ENCODE results near the gene PVALEF. TPM values are rescaled to one million over a fixed set of nuclear protein-coding genes. Genes with fewer than 3 reads are reported as not detected.
A peak's percentile ranks its signal among the peaks of the same experiment; 100 is the strongest.

Gene PVALEF
- total and polyA plus RNA-seq, 2 of the 13 experiments (the other 11 are each of a cell fraction or from before 2014, with no cell fraction given) = 0.18 TPM

GRCh38 chr17:81130385-81131361 is 34.6 kb upstream of the PVALEF start (continued):
- TF ChIP-seq NCOR1 (IDR thresholded peaks at IDR 0.05; ENCODE audit: borderline replicate concordance, low read length) = no peak
- TF ChIP-seq ZKSCAN8 (CRISPR knock-in tag; IDR thresholded peaks at IDR 0.05; ENCODE audit: borderline replicate concordance) = no peak
- TF ChIP-seq ZNF800 (CRISPR knock-in tag; IDR thresholded peaks at IDR 0.05) = 0 out of 2 replicates have a peak, but pooled peaks have one; percentile 52
- no peak for TF ChIP-seq ZNF652 (CRISPR knock-in tag; IDR thresholded peaks at IDR 0.05; ENCODE audit: borderline replicate concordance, low read depth)
- TF ChIP-seq PHF20 (CRISPR knock-in tag; IDR thresholded peaks at IDR 0.05) = no peak
- TF ChIP-seq REXO4 (CRISPR knock-in tag; IDR thresholded peaks at IDR 0.05; ENCODE audit: borderline replicate concordance) = no peak
- no peak for TF ChIP-seq ZNF296 (CRISPR knock-in tag; conservative IDR thresholded peaks at IDR 0.05)
- no peak for TF ChIP-seq DNMT3B (CRISPR knock-in tag; conservative IDR thresholded peaks at IDR 0.05)
- TF ChIP-seq BRF2 (CRISPR knock-in tag; IDR thresholded peaks at IDR 0.05) = no peak
- no peak for TF ChIP-seq STAT5B (CRISPR knock-in tag; IDR thresholded peaks at IDR 0.05)
- TF ChIP-seq MATR3 (CRISPR knock-in tag; IDR thresholded peaks at IDR 0.05) = no peak
- TF ChIP-seq ZNF350 (CRISPR knock-in tag; IDR thresholded peaks at IDR 0.05; ENCODE audit: borderline replicate concordance, low read depth) = 0 out of 2 replicates have a peak, but pooled peaks have one; percentile 21
- no peak for TF ChIP-seq DMTF1 (CRISPR knock-in tag; IDR thresholded peaks at IDR 0.05)
- TF ChIP-seq NONO (IDR thresholded peaks at IDR 0.05) = no peak
- TF ChIP-seq NONO (CRISPR knock-in tag; conservative IDR thresholded peaks at IDR 0.05) = no peak; the same call in 1 of the 2 replicates
- TF ChIP-seq GABPA (IDR thresholded peaks at IDR 0.05; ENCODE audit: low read depth, low read length) = no peak
- no peak for TF ChIP-seq GABPA (CRISPR knock-in tag; IDR thresholded peaks at IDR 0.05; ENCODE audit: low read depth)
- TF ChIP-seq ZFP62 (CRISPR knock-in tag; IDR thresholded peaks at IDR 0.05) = no peak
- no peak for TF ChIP-seq TOE1 (CRISPR knock-in tag; IDR thresholded peaks at IDR 0.05)
- no peak for TF ChIP-seq ZNF703 (CRISPR knock-in tag; IDR thresholded peaks at IDR 0.05; ENCODE audit: borderline replicate concordance)
- 0 out of 2 replicates have a peak, but pooled peaks have one; percentile 20 for TF ChIP-seq REPIN1 (CRISPR knock-in tag; IDR thresholded peaks at IDR 0.05; ENCODE audit: borderline replicate concordance, low read depth)
- no peak for TF ChIP-seq IRX3 (CRISPR knock-in tag; IDR thresholded peaks at IDR 0.05; ENCODE audit: borderline replicate concordance, low read depth)
- TF ChIP-seq PITX1 (CRISPR knock-in tag; IDR thresholded peaks at IDR 0.05) = no peak
